GM18505 (cell line): ENCODE data around the gene VCL.
A peak's percentile ranks its signal among the peaks of the same experiment; 100 is the strongest.

Source experiments
- ATAC-seq: cut with Tn5 transposase; IDR thresholded peaks from one replicate; pipeline ENCODE4 v1.9.1; 2021; ENCODE audit not compliant: unreplicated experiment
- POLR2A ChIP-seq: IDR thresholded peaks from 4 replicates; pipeline ENCODE4 v1.6.1; 2011; ENCODE audit warnings: borderline replicate concordance; ENCODE audit not compliant: insufficient read depth, insufficient read length; ENCODE audit errors: extremely low read depth

The VCL gene

DNA sequence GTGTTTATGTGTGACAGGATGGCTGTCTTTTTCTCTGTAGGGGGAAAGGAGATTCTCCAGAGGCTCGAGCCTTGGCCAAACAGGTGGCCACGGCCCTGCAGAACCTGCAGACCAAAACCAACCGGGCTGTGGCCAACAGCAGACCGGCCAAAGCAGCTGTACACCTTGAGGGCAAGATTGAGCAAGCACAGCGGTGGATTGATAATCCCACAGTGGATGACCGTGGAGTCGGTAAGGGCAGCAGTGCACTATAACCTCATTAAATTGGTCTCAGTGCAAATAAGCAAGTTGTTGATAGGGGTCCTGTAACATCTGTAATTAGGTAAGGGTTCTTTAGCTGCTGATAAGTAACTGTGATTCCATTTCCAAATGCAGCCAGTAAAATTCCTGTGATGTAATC is 96.3 kb downstream of the VCL start:
- TF ChIP-seq POLR2A: no peak
- ATAC-seq: no peak

- peak; percentile 96 for ATAC-seq
- no peak for TF ChIP-seq POLR2A
Observed at GRCh38 chr10:74096777-74097176, 98.9 kb downstream of the VCL start.

DNA sequence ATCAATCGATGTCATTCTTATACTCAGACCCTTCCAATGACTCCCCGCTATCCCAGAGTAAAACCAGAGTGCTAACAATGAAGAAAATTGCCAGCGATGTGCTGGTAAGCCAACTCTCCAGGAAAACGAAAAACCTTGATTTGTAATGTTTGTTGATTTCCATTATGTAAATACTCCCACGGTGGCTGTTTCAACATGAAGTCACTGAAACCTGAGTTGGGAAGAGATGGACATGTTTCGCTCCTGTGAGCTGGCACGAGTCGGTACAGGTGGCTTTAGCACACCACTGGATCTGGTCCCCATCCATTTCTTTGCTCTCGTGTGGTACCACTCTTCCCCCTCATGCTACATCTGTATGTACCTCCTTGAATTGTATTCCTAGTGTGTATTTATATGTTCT is 99.9 kb downstream of the VCL start:
- ATAC-seq: no peak
- TF ChIP-seq POLR2A: no peak

GRCh38 chr10:74099420-74099819 is 101.5 kb downstream of the VCL start:
- TF ChIP-seq POLR2A: no peak
- no peak for ATAC-seq

DNA sequence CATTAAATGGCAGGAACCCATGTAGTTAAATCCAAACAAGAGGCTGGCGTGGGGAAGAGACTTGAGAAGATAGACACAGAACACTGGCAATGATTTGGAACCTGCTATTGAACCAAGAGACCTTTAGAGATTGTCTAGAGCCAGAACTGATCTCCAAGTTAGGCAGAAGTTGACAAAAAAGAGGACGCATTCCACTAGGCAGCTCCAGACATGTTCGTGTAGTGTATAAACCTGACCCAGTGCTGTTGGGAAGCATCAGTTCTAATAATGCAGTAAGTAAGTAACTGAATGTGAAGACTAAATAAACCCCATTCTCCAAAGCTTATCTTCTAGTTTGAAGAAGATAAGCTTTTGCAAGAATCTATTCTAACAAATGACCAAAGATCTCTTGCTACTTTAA is 101.9 kb downstream of the VCL start:
- ATAC-seq: no peak
- no peak for TF ChIP-seq POLR2A

DNA sequence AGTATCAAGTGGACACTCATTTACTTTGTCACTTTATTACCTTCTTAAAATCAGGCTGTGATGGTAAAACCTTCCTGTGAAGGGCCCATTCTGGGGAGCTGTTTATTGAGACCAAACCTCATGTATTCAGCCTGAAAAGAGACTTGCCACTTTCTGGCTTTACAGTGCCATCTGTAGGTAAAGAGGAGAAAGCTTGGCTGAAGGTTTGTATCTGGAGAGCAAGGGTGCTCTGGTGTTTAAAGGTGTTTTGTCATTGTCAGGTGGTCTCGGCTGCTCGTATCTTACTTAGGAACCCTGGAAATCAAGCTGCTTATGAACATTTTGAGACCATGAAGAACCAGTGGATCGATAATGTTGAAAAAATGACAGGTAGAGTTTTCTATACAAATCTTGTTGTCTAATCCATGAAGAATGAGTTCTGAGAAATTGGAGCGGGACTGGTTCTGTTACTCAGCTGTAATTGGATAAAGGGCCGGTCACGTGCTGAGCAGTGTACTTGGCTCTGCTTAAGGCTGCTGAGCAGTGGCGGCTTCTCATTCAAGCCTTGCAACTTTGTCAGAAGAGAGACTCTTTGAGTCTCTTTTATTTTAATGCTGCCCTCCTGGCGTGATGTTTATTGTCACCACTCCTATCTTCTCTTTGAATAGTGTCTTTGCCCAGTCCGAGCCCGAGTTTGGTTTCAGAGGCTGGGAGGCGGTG is 105.8 kb downstream of the VCL start:
- ATAC-seq: no peak
- no peak for TF ChIP-seq POLR2A

DNA sequence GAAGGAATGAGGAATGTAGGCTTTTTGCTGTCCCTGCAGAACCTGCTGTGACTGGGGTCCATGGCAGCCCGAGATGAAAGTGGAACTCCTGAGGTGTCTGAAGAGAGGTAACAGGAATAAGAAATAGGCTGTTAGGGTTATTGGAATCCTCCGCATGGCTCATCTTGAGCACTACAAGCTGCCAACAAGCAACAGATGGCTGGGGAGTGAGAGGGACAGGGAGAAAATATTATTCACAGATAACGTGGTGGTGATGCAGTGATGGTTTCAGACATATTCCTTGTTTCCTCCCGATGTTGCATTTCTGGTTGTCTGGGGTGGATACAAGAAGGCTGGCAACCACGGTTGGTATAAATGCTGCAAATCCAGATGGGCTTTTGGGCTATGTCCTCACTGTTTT is 106.6 kb downstream of the VCL start:
- ATAC-seq: no peak
- TF ChIP-seq POLR2A: no peak

DNA sequence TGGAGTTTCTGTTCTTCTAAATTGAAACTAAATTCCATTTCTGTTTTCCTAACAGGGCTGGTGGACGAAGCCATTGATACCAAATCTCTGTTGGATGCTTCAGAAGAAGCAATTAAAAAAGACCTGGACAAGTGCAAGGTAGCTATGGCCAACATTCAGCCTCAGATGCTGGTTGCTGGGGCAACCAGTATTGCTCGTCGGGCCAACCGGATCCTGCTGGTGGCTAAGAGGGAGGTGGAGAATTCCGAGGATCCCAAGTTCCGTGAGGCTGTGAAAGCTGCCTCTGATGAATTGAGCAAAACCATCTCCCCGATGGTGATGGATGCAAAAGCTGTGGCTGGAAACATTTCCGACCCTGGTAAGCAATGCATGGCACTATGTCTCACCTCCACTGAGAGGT is 107.1 kb downstream of the VCL start:
- no peak for TF ChIP-seq POLR2A
- ATAC-seq: no peak

DNA sequence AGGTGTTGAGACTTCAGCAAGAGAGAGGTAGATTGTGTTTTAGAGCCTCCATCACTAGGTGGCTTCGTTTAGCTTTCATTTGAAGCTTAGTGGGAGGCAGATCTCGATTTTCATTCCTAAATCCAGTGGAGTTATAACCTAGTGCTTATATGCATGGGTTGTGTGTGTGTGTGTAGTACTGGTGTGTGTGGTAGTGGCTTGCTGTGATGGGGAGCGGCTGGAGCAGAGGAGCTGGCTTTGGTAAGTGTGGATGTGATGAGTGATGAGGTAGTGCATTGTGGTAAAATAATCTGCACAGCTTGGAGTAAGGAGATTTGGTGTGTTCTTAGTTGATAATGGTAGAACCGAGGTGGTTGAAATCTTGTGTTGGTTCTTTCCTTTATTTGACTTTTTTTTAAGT is 109.5 kb downstream of the VCL start:
- TF ChIP-seq POLR2A: no peak

GRCh38 chr10:74109452-74109851 is 111.5 kb downstream of the VCL start:
- ATAC-seq: no peak

More for the DNA sequence above, 109.5 kb downstream of the VCL start:
- no peak for ATAC-seq

GRCh38 chr10:74110120-74110519 is 112.2 kb downstream of the VCL start:
- no peak for TF ChIP-seq POLR2A
- no peak for ATAC-seq

More at GRCh38 chr10:74109452-74109851, 111.5 kb downstream of the VCL start:
- no peak for TF ChIP-seq POLR2A

DNA sequence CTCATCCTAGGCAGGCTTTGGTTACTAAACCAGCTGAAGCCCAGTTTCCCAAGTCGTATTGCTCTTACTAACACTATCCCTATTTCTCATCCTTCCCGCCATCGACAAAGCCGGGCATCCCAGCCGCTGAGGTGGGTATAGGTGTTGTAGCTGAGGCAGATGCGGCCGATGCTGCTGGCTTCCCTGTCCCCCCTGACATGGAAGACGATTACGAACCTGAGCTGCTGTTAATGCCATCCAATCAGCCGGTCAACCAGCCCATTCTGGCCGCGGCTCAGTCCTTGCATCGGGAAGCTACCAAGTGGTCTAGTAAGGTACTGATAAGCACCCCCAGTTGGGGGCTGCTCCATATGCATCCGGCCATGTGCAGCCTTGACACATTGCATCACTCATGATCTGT is 113.9 kb downstream of the VCL start:
- no peak for TF ChIP-seq POLR2A
- no peak for ATAC-seq

GRCh38 chr10:74113546-74113945 is 115.6 kb downstream of the VCL start:
- ATAC-seq: no peak
- TF ChIP-seq POLR2A: no peak

GRCh38 chr10:74114041-74114448 is 116.1 kb downstream of the VCL start:
- no peak for ATAC-seq
- TF ChIP-seq POLR2A: no peak

GRCh38 chr10:74117738-74118137 is 119.8 kb downstream of the VCL start:
- ATAC-seq: no peak
- no peak for TF ChIP-seq POLR2A

DNA sequence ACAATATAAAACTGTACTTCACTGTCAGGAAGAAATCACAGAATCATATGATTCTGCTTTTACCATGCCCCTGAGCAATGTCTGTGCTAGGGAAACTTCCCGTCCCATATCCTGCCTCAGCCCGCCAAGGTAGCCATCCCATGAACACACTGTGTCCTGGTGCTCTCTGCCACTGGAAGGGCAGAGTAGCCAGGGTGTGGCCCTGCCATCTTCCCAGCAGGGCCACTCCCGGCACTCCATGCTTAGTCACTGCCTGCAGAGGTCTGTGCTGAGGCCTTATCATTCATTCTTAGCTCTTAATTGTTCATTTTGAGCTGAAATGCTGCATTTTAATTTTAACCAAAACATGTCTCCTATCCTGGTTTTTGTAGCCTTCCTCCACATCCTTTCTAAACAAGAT is 120.9 kb downstream of the VCL start:
- no peak for TF ChIP-seq POLR2A
- ATAC-seq: no peak

DNA sequence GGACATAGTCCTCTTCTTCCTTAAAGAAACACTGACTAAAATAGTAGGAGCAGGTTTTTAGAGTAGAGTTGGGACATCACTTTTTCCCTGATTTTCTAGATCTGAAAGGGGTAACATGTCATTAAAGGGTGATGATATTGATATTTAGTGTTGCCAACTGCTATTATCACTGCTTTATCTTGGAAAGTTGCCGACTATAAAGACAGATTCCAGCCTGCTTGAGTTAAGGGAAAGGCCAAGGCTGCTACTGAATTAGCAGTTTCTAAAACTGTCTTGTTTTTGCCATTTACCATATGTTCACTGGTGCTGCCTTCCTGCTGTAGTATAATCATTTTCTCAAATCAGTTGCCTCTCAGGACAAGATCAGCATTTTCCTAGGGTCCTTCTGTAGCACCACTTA is 123.0 kb downstream of the VCL start:
- TF ChIP-seq POLR2A: no peak
- ATAC-seq: no peak
